Measurements from ENCODE around the gene ABCD3.
A peak's percentile ranks its signal among the peaks of the same experiment; 100 is the strongest.

Gene ABCD3

DNA sequence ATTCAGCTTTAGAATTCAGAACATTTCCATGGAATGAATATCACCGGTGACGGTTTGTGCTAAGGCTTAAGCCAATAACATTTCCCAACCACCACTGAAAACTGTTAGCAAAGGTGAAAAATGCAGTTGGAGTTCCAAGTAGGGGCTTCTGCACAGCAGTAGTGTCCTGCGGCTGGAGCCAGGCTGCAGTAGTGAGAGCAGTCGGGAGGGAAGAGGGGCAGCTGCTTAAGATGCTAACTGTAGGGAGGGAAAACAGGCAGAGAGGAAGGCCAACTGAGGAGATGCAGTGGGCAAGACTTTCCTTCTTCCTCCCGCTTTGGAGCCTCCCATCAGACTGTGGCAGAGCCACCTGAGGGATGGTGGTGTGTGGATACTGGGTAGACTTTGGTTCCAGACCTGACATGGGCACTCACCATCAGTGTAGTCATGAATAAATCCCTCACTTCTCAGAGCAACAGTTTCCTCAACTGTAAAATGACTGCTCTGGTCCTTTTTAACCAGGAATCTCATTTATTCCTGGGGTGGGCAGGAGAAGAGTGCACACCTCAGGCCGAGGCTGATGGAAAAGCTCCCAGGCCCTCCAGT lies 120.1 kb downstream of the ABCD3 start:
- no peak for TF ChIP-seq CTCF (IDR thresholded peaks at IDR 0.05; ENCODE audit: extremely low read depth, insufficient read depth, missing control alignments)
- in situ Hi-C loops (cut with MboI; ENCODE audit: low pct_unique_long_range_greater_than_20kb, low sequenced_read_pairs, unreplicated experiment), result no loop called here

GRCh38 chr1:94539496-94539895 lies 121.3 kb downstream of the ABCD3 start:
- no peak for TF ChIP-seq CTCF (IDR thresholded peaks at IDR 0.05; ENCODE audit: extremely low read depth, insufficient read depth, missing control alignments)
- in situ Hi-C loops (cut with MboI; ENCODE audit: low pct_unique_long_range_greater_than_20kb, low sequenced_read_pairs, unreplicated experiment), result no loop called here
- no peak for DNase-seq (ENCODE audit: low spot score)

More for the DNA sequence above, 120.1 kb downstream of the ABCD3 start:
- DNase-seq (ENCODE audit: low spot score), result no peak

- in situ Hi-C loops (cut with MboI; ENCODE audit: low pct_unique_long_range_greater_than_20kb, low sequenced_read_pairs, unreplicated experiment), result no loop called here
- no peak for DNase-seq (ENCODE audit: low spot score)
- TF ChIP-seq CTCF (IDR thresholded peaks at IDR 0.05; ENCODE audit: extremely low read depth, insufficient read depth, missing control alignments), result no peak
Observed at GRCh38 chr1:94540440-94541245, 122.5 kb downstream of the ABCD3 start.

- no peak for TF ChIP-seq CTCF (IDR thresholded peaks at IDR 0.05; ENCODE audit: extremely low read depth, insufficient read depth, missing control alignments)
- DNase-seq (ENCODE audit: low spot score), result peak; percentile 76
Observed at GRCh38 chr1:94541246-94542087, 123.3 kb downstream of the ABCD3 start, which contains the start of gene F3. F3 (minus strand) TSS chr1:94541759; CDS start chr1:94541636, 123 bp downstream.

GRCh38 chr1:94542088-94542870 lies 124.1 kb downstream of the ABCD3 start:
- no peak for TF ChIP-seq CTCF (IDR thresholded peaks at IDR 0.05; ENCODE audit: extremely low read depth, insufficient read depth, missing control alignments)
- in situ Hi-C loops (cut with MboI; ENCODE audit: low pct_unique_long_range_greater_than_20kb, low sequenced_read_pairs, unreplicated experiment), result no loop called here
- DNase-seq (ENCODE audit: low spot score), result peak; percentile 29

More at GRCh38 chr1:94541246-94542087, 123.3 kb downstream of the ABCD3 start, which contains the start of gene F3:
- in situ Hi-C loops (cut with MboI; ENCODE audit: low pct_unique_long_range_greater_than_20kb, low sequenced_read_pairs, unreplicated experiment), result no loop called here

- no peak for TF ChIP-seq CTCF (IDR thresholded peaks at IDR 0.05; ENCODE audit: extremely low read depth, insufficient read depth, missing control alignments)
- no peak for DNase-seq (ENCODE audit: low spot score)
- in situ Hi-C loops (cut with MboI; ENCODE audit: low pct_unique_long_range_greater_than_20kb, low sequenced_read_pairs, unreplicated experiment), result no loop called here
Observed at GRCh38 chr1:94543001-94543400, 124.8 kb downstream of the ABCD3 start.
